Smooth muscle cell (in vitro differentiated cells): ENCODE measurements around the gene WDR44. TPM values are rescaled to one million over a fixed set of nuclear protein-coding genes. Genes with fewer than 3 reads are reported as not detected.

ENCODE experiments used
- DNase-seq: peaks from one replicate; lab custom pipeline; 2025; ENCODE audit not compliant: unreplicated experiment; lab: John Stamatoyannopoulos, UW
- H2AFZ ChIP-seq: fragments of 200-600 bp; sonication (generic); 2 replicates; pipeline ENCODE4 v1.6.0; 2016; ENCODE audit warnings: antibody characterized with exemption, low read depth, mild to moderate bottlenecking
- H3F3A ChIP-seq: fragments of 200-600 bp; sonication (generic); 2 replicates; pipeline ENCODE4 v1.6.0; 2017; ENCODE audit warnings: antibody characterized with exemption, low read depth
- H3K27ac ChIP-seq: fragments of 200-600 bp; sonication (generic); 2 replicates; pipeline ENCODE4 v1.5.1; 2016; ENCODE audit warnings: low read depth, mild to moderate bottlenecking
- H3K27me3 ChIP-seq: fragments of 200-600 bp; sonication (generic); 2 replicates; pipeline ENCODE4 v1.6.1; 2016; ENCODE audit warnings: low read depth, mild to moderate bottlenecking
- H3K36me3 ChIP-seq: fragments of 200-600 bp; sonication (generic); 2 replicates; pipeline ENCODE4 v1.5.1; 2016; ENCODE audit warnings: low read depth
- H3K4me1 ChIP-seq: fragments of 200-600 bp; sonication (generic); 2 replicates; pipeline ENCODE4 v1.5.1; 2016; ENCODE audit warnings: low read depth
- H3K4me2 ChIP-seq: fragments of 200-600 bp; sonication (generic); 2 replicates; pipeline ENCODE4 v1.6.0; 2016; ENCODE audit warnings: mild to moderate bottlenecking
- H3K4me3 ChIP-seq: fragments of 200-600 bp; sonication (generic); 2 replicates; pipeline ENCODE4 v1.5.1; 2016; ENCODE audit warnings: mild to moderate bottlenecking
- H3K79me2 ChIP-seq: fragments of 200-600 bp; sonication (generic); 2 replicates; pipeline ENCODE4 v1.6.0; 2016; ENCODE audit warnings: low read depth, mild to moderate bottlenecking
- H3K9ac ChIP-seq: fragments of 200-600 bp; sonication (generic); 2 replicates; pipeline ENCODE4 v1.6.0; 2016; ENCODE audit warnings: low read depth
- H3K9me3 ChIP-seq: fragments of 200-600 bp; sonication (generic); replicated peaks from 2 replicates; pipeline ENCODE4 v1.5.1; 2016; ENCODE audit warnings: low read depth
- H4K20me1 ChIP-seq: fragments of 200-600 bp; sonication (generic); 2 replicates; pipeline ENCODE4 v1.6.0; 2016; ENCODE audit warnings: low read depth
- CTCF ChIP-seq: fragments of 200-600 bp; sonication (generic); IDR thresholded peaks from 2 replicates; pipeline ENCODE4 v1.5.1; 2017; ENCODE audit warnings: borderline replicate concordance, mild to moderate bottlenecking, antibody characterized with exemption; ENCODE audit not compliant: insufficient read depth, poor library complexity, severe bottlenecking
- WGBS: methylation state at CpG from one replicate; pipeline ENCODE4 v1.1.7; 2016; ENCODE audit warnings: low lambda C conversion rate; 5-methylcytosine and 5-hydroxymethylcytosine counted together
- polyA plus RNA-seq: library from polyadenylated mRNA; unstranded; fragments of >200 nt; fragmentation: Nextera tagmentation; extraction: Ambion mirVana; gene quantifications from 2 replicates; pipeline ENCODE4 v1.2.1, GENCODE V29; 2016
- total RNA-seq: library from RNA; depleted of rRNA; stranded (reverse); fragments of >200 nt; gene quantifications from 2 replicates; pipeline ENCODE4 v1.2.3, GENCODE V29; 2014

The WDR44 gene
- total and polyA plus RNA-seq, 2 experiments from 2014 or later, result 10.0 to 18.4 TPM

GRCh38 chrX:118347736-118348135 lies 1.8 kb downstream of the WDR44 start:
- Histone ChIP-seq H3K9me3 (no peaks in the 10 kb centered on the region), H2AFZ (no peak overlapping the region), H3K79me2 (peaks cover 48% of the 10 kb centered on the region), H4K20me1 (peaks cover 54% of the 10 kb centered on the region), H3K4me3 (peak overlapping the region; percentile 77), H3K4me2 (peak overlapping the region; percentile 78), H3K9ac (peak overlapping the region; percentile 20), H3K27me3 (no peaks in the 10 kb centered on the region), H3K36me3 (no peaks in the 10 kb centered on the region), H3K27ac (peak overlapping the region; percentile 86), H3F3A (no peaks in the 10 kb centered on the region), H3K4me1 (peaks cover 13% of the 10 kb centered on the region)
- 29% methylated on average over 3 of the region's 3 CpGs for WGBS
- TF ChIP-seq CTCF, result no peak
- no peak for DNase-seq

DNA sequence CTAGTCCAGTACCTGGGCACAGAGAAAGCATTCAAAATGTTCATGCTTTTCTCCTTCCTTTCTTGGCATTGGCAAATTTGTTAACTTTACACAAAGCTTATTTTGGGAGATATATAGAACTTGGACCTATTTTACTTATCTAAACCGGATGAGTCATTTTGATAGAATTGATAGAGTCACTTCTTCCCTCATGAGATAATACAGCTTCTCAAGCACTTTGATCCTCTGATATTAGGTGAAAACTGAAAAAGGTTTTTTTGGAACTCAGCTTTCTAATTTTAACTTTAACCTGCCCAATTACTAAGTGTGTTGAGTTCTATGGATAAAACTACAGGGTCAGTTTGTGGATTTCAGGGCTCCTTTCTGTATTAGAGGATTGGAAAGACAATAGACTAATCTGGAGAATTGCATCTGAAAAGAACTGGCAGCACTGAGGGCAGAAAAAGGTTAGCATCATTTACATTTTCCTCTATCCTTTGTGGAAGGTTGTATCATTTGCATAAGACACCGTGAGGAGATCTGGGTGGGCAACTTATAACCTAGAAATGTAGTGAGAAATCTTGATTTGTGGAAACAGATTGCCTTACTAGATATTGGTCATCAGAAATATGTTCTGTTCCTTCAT lies 2.4 kb downstream of the WDR44 start:
- no peak overlapping the region for H2AFZ ChIP-seq
- no peaks in the 10 kb centered on the region for H3K36me3 ChIP-seq
- peak overlapping the region; percentile 77 for H3K4me3 ChIP-seq
- H3K27ac ChIP-seq, result no peak overlapping the region
- H3K9ac ChIP-seq, result no peak overlapping the region
- peaks cover 14% of the 10 kb centered on the region for H3K4me1 ChIP-seq
- peaks cover 60% of the 10 kb centered on the region for H4K20me1 ChIP-seq
- peaks cover 54% of the 10 kb centered on the region for H3K79me2 ChIP-seq
- 50% methylated on average over 2 of the region's 2 CpGs for WGBS
- peak overlapping the region; percentile 78 for H3K4me2 ChIP-seq
- H3F3A ChIP-seq, result no peaks in the 10 kb centered on the region
- no peaks in the 10 kb centered on the region for H3K27me3 ChIP-seq
- no peak for DNase-seq
- H3K9me3 ChIP-seq, result no peaks in the 10 kb centered on the region
- TF ChIP-seq CTCF, result no peak

DNA sequence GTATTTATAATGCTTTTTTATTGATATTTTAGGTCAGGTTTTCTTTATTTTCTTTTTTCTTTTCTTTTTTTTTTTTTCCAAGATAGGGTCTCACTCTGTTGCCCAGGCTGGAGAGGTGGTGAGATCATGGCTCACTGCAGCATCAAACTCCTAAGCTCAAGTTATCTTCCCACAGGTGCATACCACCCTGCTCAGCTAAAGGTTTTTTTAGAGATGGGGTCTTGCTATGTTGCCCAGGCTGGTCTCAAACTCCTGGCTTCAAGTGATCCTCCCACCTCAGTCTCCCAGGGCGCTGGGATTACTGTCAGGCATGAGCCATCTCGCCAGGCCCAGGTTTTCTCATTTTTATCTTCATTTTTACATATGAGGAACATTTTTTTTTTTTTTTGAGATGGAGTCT lies 3.3 kb downstream of the WDR44 start:
- no peak for TF ChIP-seq CTCF
- H2AFZ ChIP-seq, result no peak overlapping the region
- H3K27ac ChIP-seq, result no peak overlapping the region
- H3K9me3 ChIP-seq, result no peaks in the 10 kb centered on the region
- H3K36me3 ChIP-seq, result no peaks in the 10 kb centered on the region
- DNase-seq, result no peak
- H3K9ac ChIP-seq, result no peak overlapping the region
- H3K4me3 ChIP-seq, result no peak overlapping the region
- peaks cover 69% of the 10 kb centered on the region for H4K20me1 ChIP-seq
- no peaks in the 10 kb centered on the region for H3K27me3 ChIP-seq
- WGBS, result 69% methylated on average over 2 of the region's 2 CpGs
- no peaks in the 10 kb centered on the region for H3F3A ChIP-seq
- H3K4me2 ChIP-seq, result no peak overlapping the region
- H3K79me2 ChIP-seq, result peaks cover 63% of the 10 kb centered on the region
- H3K4me1 ChIP-seq, result peaks cover 17% of the 10 kb centered on the region

- no peak for TF ChIP-seq CTCF
- H3K9me3 ChIP-seq, result no peaks in the 10 kb centered on the region
- H2AFZ ChIP-seq, result no peak overlapping the region
- peaks cover 17% of the 10 kb centered on the region for H3K4me1 ChIP-seq
- no peaks in the 10 kb centered on the region for H3K27me3 ChIP-seq
- no peaks in the 10 kb centered on the region for H3F3A ChIP-seq
- H3K79me2 ChIP-seq, result peaks cover 73% of the 10 kb centered on the region
- peaks cover 79% of the 10 kb centered on the region for H4K20me1 ChIP-seq
- no peaks in the 10 kb centered on the region for H3K36me3 ChIP-seq
- DNase-seq, result no peak
- no peak overlapping the region for H3K4me3 ChIP-seq
- peak overlapping the region; percentile 55 for H3K4me2 ChIP-seq
- H3K9ac ChIP-seq, result no peak overlapping the region
- no peak overlapping the region for H3K27ac ChIP-seq
- 42% methylated on average over 6 of the region's 6 CpGs for WGBS
Measured at GRCh38 chrX:118350221-118350620, 4.3 kb downstream of the WDR44 start.
